Measurements from ENCODE around the gene ZNF488.

GRCh38 chr10:47400786-47401185 lies 16.7 kb upstream of the ZNF488 start:
- no peak for TF ChIP-seq EZH2phosphoT487 (IDR thresholded peaks at IDR 0.05; ENCODE audit: borderline replicate concordance)
- TF ChIP-seq, protein P1, sequence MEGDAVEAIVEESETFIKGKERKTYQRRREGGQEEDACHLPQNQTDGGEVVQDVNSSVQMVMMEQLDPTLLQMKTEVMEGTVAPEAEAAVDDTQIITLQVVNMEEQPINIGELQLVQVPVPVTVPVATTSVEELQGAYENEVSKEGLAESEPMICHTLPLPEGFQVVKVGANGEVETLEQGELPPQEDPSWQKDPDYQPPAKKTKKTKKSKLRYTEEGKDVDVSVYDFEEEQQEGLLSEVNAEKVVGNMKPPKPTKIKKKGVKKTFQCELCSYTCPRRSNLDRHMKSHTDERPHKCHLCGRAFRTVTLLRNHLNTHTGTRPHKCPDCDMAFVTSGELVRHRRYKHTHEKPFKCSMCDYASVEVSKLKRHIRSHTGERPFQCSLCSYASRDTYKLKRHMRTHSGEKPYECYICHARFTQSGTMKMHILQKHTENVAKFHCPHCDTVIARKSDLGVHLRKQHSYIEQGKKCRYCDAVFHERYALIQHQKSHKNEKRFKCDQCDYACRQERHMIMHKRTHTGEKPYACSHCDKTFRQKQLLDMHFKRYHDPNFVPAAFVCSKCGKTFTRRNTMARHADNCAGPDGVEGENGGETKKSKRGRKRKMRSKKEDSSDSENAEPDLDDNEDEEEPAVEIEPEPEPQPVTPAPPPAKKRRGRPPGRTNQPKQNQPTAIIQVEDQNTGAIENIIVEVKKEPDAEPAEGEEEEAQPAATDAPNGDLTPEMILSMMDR (conservative IDR thresholded peaks at IDR 0.05; ENCODE audit: low read length) = no peak

Measured in Loucy (cell line).